ENCODE data around the gene KRTAP22-2. TPM values are rescaled to one million over a fixed set of nuclear protein-coding genes. Genes with fewer than 3 reads are reported as not detected.

Gene KRTAP22-2
- not detected for total RNA-seq

DNA sequence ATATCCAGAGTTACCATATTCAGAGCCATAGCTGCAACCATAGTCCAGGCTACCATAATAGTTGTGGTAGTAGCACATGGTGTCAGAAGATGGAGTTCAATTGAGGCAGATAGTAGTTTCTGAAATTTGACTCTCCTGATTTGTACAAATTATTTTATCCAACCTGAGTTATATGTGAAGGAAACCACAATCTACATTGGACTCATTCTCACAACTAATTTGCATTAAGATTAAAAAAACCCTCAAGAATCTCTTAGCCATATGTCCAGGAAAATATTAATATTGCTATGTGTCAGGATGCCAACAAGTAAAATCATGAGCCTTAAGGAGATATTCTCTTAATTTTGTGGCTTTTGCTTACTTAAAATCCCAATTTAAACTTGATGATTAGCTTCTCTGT, at the start of gene KRTAP22-2:
Gene KRTAP22-2, minus strand, starts transcription at position 101 of the 400 bp plus-strand sequence.
- DNase-seq (ENCODE audit: low spot score in 2 of 2) (no peak), ATAC-seq (no peak)
- no peaks in the 10 kb centered on the region for H3K9me3 Mint-ChIP-seq
- H3K27ac Mint-ChIP-seq = no peak within 1 kb of the TSS
- no peaks in the 10 kb centered on the region for H3K36me3 Mint-ChIP-seq

DNA sequence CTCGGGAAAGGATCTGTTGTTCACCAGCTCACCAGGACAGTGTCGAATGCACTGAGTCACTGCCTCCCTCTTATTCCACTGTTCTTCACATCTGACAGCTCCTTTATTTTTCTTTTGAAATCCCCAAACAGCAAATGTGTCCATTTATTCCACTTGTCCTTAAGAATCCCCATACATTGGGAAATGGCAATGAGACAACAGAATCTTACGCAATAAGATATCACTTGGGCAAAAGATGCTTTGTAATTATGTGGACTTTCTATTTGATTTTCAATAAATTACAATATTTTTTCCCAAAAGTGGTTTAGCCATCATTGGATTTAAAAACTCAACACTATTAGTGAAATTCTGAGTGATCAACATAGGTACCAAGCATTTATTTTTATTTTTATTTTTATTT, 48.5 kb upstream of the KRTAP22-2 start:
- ATAC-seq = no peak
- DNase-seq (ENCODE audit: low spot score in 2 of 2) = no peak
- peaks cover 7% of the 10 kb centered on the region in 2 donors for H3K9me3 Mint-ChIP-seq
- no peaks in the 10 kb centered on the region for H3K36me3 Mint-ChIP-seq
- no peak overlapping the region for H3K27ac Mint-ChIP-seq

DNA sequence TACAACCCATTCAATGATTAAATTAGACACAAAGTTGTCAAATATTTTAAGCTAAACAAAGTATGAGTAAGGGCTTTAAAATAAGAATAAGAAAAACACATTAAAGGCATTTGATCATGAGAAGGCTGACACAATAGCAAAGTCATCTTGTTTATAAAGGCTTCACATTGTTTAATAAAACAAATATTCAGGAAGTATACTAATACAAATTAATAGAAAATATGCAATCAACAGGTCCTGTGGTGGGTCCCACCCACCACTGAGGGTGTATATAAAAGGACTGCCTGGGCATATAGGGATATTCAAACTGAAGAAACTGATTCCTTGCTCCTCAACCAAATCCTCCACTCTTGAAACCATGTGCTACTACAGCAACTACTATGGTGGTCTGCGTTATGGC, 44.7 kb upstream of the KRTAP22-2 start, which contains the start of gene KRTAP20-2:
Gene KRTAP20-2, plus strand, starts transcription at position 301 of the 400 bp plus-strand sequence. Its CDS starts 58 bp downstream, at position 359.
- Mint-ChIP-seq H3K9me3 (peaks cover 0 to 4% of the 10 kb centered on the region in 2 donors), H3K36me3 (no peaks in the 10 kb centered on the region), H3K27ac (no peak within 1 kb of the TSS)
- ATAC-seq (no peak), DNase-seq (ENCODE audit: low spot score in 2 of 2) (no peak)

- DNase-seq (ENCODE audit: low spot score in 2 of 2) (no peak), ATAC-seq (no peak)
- no peaks in the 10 kb centered on the region for H3K9me3 Mint-ChIP-seq
- H3K36me3 Mint-ChIP-seq = no peaks in the 10 kb centered on the region
- no peak overlapping the region for H3K27ac Mint-ChIP-seq
Measured at GRCh38 chr21:30629200-30629599, 39.0 kb upstream of the KRTAP22-2 start.

DNA sequence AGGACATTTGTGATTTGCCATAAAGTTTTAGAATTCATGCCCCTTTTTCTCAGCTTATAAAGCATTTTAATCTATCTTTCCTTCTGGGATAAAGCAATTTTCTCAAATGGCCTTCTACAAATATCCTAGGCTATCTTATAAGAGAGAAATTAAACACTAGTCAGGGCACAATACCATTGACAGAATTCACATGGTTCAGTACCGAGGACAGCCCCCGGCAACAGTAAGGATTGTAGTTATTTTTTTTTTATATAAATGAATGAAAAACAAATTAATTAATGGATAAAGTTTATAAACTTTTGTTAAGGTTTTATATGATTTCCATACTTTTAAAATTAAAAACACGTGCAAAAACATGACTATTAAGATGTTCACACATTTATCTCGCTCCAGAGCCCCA, 37.9 kb upstream of the KRTAP22-2 start:
- DNase-seq (ENCODE audit: low spot score in 2 of 2) (no peak), ATAC-seq (no peak)
- H3K27ac Mint-ChIP-seq = no peak overlapping the region
- H3K36me3 Mint-ChIP-seq = no peaks in the 10 kb centered on the region
- H3K9me3 Mint-ChIP-seq = no peaks in the 10 kb centered on the region

GRCh38 chr21:30625449-30626165, 35.4 kb upstream of the KRTAP22-2 start:
- Mint-ChIP-seq H3K27ac (no peak overlapping the region), H3K36me3 (no peaks in the 10 kb centered on the region), H3K9me3 (no peaks in the 10 kb centered on the region)
- DNase-seq (ENCODE audit: low spot score in 2 of 2) (no peak), ATAC-seq (no peak)

- DNase-seq (ENCODE audit: low spot score in 2 of 2) (no peak), ATAC-seq (no peak)
- Mint-ChIP-seq H3K27ac (no peak overlapping the region), H3K9me3 (no peaks in the 10 kb centered on the region), H3K36me3 (no peaks in the 10 kb centered on the region)
Measured at GRCh38 chr21:30623362-30623761, 33.2 kb upstream of the KRTAP22-2 start.

DNA sequence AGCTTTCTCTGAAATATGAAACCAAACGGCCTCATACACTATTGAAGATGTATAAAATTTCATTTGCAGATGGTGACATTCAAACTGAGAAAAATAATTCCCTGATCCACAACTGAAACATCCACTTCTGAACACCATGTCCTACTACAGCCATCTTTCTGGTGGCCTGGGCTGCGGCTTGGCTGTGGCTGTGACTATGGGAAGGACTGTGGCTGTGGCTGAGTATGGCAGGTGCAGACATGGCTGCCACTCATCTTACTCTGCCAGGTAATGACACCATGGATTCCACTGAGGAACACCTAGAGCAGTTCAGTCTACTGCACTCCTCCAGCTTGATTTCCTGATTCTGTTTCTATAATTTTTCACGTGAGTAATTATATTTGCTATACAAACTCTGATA, 30.3 kb upstream of the KRTAP22-2 start, which contains the start of gene KRTAP20-4:
Gene KRTAP20-4, plus strand, starts transcription at position 106 of the 400 bp plus-strand sequence.
- Mint-ChIP-seq H3K36me3 (no peaks in the 10 kb centered on the region), H3K27ac (no peak within 1 kb of the TSS), H3K9me3 (peaks cover 0 to 3% of the 10 kb centered on the region in 2 donors)
- DNase-seq (ENCODE audit: low spot score in 2 of 2) (no peak), ATAC-seq (no peak)

- ATAC-seq (no peak), DNase-seq (ENCODE audit: low spot score in 2 of 2) (no peak)
- Mint-ChIP-seq H3K9me3 (peaks cover 0 to 3% of the 10 kb centered on the region in 2 donors), H3K27ac (no peak overlapping the region), H3K36me3 (no peaks in the 10 kb centered on the region)
Measured at GRCh38 chr21:30620080-30620479, 29.9 kb upstream of the KRTAP22-2 start.

DNA sequence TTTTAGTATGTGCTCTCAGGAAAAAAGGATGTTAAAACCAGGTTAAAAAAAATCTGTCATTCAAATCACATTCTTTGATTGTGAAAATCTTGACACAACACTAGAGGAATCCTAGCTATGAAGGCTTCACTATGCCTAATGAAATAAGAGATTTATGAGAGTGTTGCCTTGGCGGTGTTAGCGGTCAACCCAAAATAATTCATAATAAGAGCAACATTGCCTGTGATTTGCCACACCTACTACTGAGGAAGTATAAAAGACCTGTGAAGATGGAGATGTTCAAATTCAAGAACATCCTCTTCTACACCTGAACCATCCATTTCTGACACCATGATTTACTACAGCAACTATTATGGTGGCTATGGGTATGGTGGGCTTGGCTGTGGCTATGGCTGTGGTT, 25.9 kb upstream of the KRTAP22-2 start, which contains the start of gene KRTAP20-1:
Gene KRTAP20-1, plus strand, starts transcription at position 301 of the 400 bp plus-strand sequence. Its CDS starts 30 bp downstream, at position 331.
- Mint-ChIP-seq H3K9me3 (peaks cover under 1 to 3% of the 10 kb centered on the region in 2 donors), H3K36me3 (no peaks in the 10 kb centered on the region), H3K27ac (no peak within 1 kb of the TSS)
- DNase-seq (ENCODE audit: low spot score in 2 of 2) = no peak
- ATAC-seq = no peak

DNA sequence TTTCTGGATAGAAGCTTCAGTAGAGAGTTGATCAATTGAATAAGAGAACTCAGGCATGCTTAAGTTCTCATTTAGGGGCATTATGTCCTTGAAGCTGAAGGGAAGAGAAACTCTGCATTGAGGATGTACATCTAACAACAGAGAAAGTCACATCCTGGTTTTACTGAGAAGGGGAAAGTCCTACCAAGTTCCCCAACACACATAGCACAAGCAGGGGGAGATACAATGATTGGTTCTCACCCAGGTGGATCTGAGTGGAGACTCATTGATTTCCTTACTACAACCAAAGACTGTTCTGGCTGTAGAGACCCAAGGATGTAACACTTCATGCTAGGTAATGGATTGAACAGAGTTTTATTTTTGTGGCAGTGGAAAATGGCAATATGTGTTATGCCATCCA, 25.0 kb upstream of the KRTAP22-2 start:
- Mint-ChIP-seq H3K36me3 (no peaks in the 10 kb centered on the region), H3K9me3 (peaks cover 5 to 7% of the 10 kb centered on the region in 2 donors), H3K27ac (no peak overlapping the region)
- DNase-seq (ENCODE audit: low spot score in 2 of 2) = no peak
- ATAC-seq = no peak

DNA sequence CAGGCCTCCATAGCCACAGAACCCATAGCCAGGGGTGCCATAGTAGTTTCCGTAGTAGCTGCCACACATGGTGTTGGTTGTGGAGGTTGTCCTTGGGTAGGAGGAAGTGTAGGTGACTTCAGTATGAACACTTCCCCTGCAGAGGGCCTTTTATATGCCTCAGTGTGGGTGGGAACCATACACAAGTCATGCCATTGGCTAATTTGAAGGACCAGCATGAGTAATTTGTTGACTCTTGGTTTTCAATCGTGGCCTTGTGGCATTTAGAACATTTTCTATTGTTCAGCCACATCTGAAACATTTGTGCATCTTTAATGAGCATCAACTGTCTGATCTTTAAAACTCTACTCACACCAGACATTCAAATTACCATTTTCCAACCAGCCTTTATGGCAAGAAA, 23.6 kb upstream of the KRTAP22-2 start, which contains the start of gene KRTAP6-1:
Gene KRTAP6-1, minus strand, starts transcription at position 95 of the 400 bp plus-strand sequence. Its CDS starts 26 bp downstream, at position 69.
- no peak for ATAC-seq
- Mint-ChIP-seq H3K27ac (no peak within 1 kb of the TSS), H3K9me3 (peaks cover 5 to 7% of the 10 kb centered on the region in 2 donors), H3K36me3 (no peaks in the 10 kb centered on the region)
- DNase-seq (ENCODE audit: low spot score in 2 of 2) = no peak

- Mint-ChIP-seq H3K36me3 (no peaks in the 10 kb centered on the region), H3K9me3 (peaks cover 7 to 11% of the 10 kb centered on the region in 2 donors), H3K27ac (no peak overlapping the region)
- DNase-seq (ENCODE audit: low spot score in 2 of 2) = no peak
- no peak for ATAC-seq
Measured at GRCh38 chr21:30612132-30612531, 21.9 kb upstream of the KRTAP22-2 start.

- DNase-seq (ENCODE audit: low spot score in 2 of 2) (no peak), ATAC-seq (no peak)
- Mint-ChIP-seq H3K36me3 (peaks cover 0 to 7% of the 10 kb centered on the region in 2 donors), H3K9me3 (peaks cover 8 to 17% of the 10 kb centered on the region in 2 donors), H3K27ac (no peak overlapping the region)
Measured at GRCh38 chr21:30605968-30606367, 15.8 kb upstream of the KRTAP22-2 start.

- no peak for DNase-seq (ENCODE audit: low spot score in 2 of 2)
- Mint-ChIP-seq H3K9me3 (peaks cover 8 to 9% of the 10 kb centered on the region in 2 donors), H3K27ac (no peak within 1 kb of the TSS), H3K36me3 (peaks cover 0 to 7% of the 10 kb centered on the region in 2 donors)
- ATAC-seq = no peak
Measured at GRCh38 chr21:30600787-30601186, 10.6 kb upstream of the KRTAP22-2 start, which contains the start of gene KRTAP22-1. TSS of gene KRTAP22-1 (plus strand) at chr21:30601087.

DNA sequence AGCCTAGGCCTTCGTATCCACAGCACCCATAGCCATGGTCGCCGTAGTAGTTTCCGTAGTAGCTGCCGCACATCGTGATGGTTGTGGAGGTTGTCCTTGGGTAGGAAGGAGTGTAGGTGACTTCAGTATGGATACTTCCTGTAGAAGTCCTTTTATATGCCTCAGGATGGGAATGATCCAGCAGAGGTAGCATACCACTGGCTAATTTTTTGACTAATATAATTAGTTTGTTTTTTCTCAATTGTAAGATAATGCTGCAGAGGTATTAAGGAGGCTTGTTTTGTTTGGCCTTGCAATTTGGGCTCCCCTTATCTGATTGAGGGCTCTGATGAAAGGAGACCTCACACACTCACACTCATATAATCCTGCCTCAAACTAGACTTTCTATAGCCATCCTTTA, 8.6 kb upstream of the KRTAP22-2 start, which contains the start of gene KRTAP6-2:
Gene KRTAP6-2, minus strand, starts transcription at position 101 of the 400 bp plus-strand sequence. Its CDS starts 28 bp downstream, at position 73.
- peaks cover 8 to 9% of the 10 kb centered on the region in 2 donors for H3K9me3 Mint-ChIP-seq
- H3K27ac Mint-ChIP-seq = no peak within 1 kb of the TSS
- ATAC-seq = no peak

DNA sequence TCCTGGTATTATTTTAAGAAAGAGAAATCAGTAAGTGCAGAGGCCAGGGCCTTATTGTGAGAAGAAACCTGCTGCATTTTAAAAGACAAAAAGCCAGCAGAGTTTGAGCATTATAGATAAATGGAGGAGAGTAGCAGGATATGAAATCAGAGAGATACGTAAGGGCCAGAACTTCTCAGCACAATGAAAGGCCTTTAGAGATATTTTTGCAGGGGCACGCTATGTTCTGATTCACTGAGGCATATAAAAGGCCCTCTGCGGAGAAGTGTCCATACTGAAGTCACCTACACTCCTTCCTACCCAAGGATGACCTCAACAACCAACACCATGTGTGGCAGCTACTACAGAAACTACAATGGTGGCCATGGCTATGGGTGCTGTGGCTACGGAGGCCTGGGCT, 1.9 kb upstream of the KRTAP22-2 start, which contains the start of gene KRTAP6-3:
Gene KRTAP6-3, plus strand, starts transcription at position 301 of the 400 bp plus-strand sequence. Its CDS starts 6 bp downstream, at position 307.
- DNase-seq (ENCODE audit: low spot score in 2 of 2) = no peak
- Mint-ChIP-seq H3K27ac (no peak within 1 kb of the TSS), H3K36me3 (no peaks in the 10 kb centered on the region)

More for the DNA sequence above, 8.6 kb upstream of the KRTAP22-2 start, which contains the start of gene KRTAP6-2:
- DNase-seq (ENCODE audit: low spot score in 2 of 2) = no peak
- peaks cover 0 to 7% of the 10 kb centered on the region in 2 donors for H3K36me3 Mint-ChIP-seq

More for the DNA sequence above, 1.9 kb upstream of the KRTAP22-2 start, which contains the start of gene KRTAP6-3:
- H3K9me3 Mint-ChIP-seq = peaks cover 0 to 4% of the 10 kb centered on the region in 2 donors
- no peak for ATAC-seq

Data from activated naive CD4-positive, alpha-beta T cell treated with anti-CD3 and anti-CD28 coated beads, Interleukin-2, amount 50 U/mL, for 72 hours (primary cell).